ENCODE measurements around the gene POM121.
A peak's percentile ranks its signal among the peaks of the same experiment; 100 is the strongest.
"Not testable (repeated sequence)": the region's sequence is repeated elsewhere in the genome, so short reads cannot be mapped to it uniquely, and the experiment has no call there.

- TF ChIP-seq, protein P1, sequence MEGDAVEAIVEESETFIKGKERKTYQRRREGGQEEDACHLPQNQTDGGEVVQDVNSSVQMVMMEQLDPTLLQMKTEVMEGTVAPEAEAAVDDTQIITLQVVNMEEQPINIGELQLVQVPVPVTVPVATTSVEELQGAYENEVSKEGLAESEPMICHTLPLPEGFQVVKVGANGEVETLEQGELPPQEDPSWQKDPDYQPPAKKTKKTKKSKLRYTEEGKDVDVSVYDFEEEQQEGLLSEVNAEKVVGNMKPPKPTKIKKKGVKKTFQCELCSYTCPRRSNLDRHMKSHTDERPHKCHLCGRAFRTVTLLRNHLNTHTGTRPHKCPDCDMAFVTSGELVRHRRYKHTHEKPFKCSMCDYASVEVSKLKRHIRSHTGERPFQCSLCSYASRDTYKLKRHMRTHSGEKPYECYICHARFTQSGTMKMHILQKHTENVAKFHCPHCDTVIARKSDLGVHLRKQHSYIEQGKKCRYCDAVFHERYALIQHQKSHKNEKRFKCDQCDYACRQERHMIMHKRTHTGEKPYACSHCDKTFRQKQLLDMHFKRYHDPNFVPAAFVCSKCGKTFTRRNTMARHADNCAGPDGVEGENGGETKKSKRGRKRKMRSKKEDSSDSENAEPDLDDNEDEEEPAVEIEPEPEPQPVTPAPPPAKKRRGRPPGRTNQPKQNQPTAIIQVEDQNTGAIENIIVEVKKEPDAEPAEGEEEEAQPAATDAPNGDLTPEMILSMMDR (IDR thresholded peaks at IDR 0.05 in 4 of 5, conservative IDR thresholded peaks at IDR 0.05 in 1 of 5) = not testable (repeated sequence)
- TF ChIP-seq POLR2A (IDR thresholded peaks at IDR 0.05) = peak in 1 of 2 donors; percentile 18
These were observed 29.8 kb downstream of the POM121 start for GRCh38 chr7:72954563-72955198.
